DND-41 (cell line): ENCODE measurements around the gene DCTN2.

Experiments used
- ATAC-seq: fragments of 200-7000 bp; cut with Tn5 transposase; 3 replicates; pipeline ENCODE4 v1.9.1; 2021; ENCODE audit warnings: low read depth; ENCODE audit not compliant: insufficient read depth
- DNase-seq: peaks from one replicate; pipeline ENCODE4 v3.0.0-alpha.2; 2020
- H2AFZ ChIP-seq: 2 replicates; pipeline ENCODE4 v1.6.0; 2012; ENCODE audit warnings: low read depth, low read length
- H3K27ac ChIP-seq: 2 replicates; pipeline ENCODE4 v1.5.1; 2012; ENCODE audit warnings: low read length, inconsistent platforms
- H3K27me3 ChIP-seq: fragments of 200-600 bp; sonication (generic); 2 replicates; pipeline ENCODE4 v1.6.0; 2012; ENCODE audit warnings: low read length, mild to moderate bottlenecking, inconsistent platforms; ENCODE audit not compliant: insufficient read depth, poor library complexity
- H3K36me3 ChIP-seq: 2 replicates; pipeline ENCODE4 v1.5.1; 2012; ENCODE audit warnings: low read length, inconsistent platforms; ENCODE audit not compliant: insufficient read depth
- H3K4me1 ChIP-seq: 2 replicates; pipeline ENCODE4 v1.5.1; 2012; ENCODE audit warnings: mild to moderate bottlenecking, low read length; ENCODE audit not compliant: insufficient read depth
- H3K4me2 ChIP-seq: 2 replicates; pipeline ENCODE4 v1.6.0; 2012; ENCODE audit warnings: mild to moderate bottlenecking, moderate library complexity, low read length, inconsistent platforms; ENCODE audit not compliant: insufficient read depth
- H3K4me3 ChIP-seq, 2 experiments: fragments of 200-600 bp in 1 of 2; shearing (Covaris generic) in 1 of 2; 2 replicates each; pipeline ENCODE4 v1.5.1; 2012 to 2016; ENCODE audit warnings: inconsistent platforms in 2 of 2, low read length in 2 of 2, mild to moderate bottlenecking in 2 of 2, low read depth in 1 of 2, moderate library complexity in 1 of 2
- H3K79me2 ChIP-seq: 2 replicates; pipeline ENCODE4 v1.6.0; 2012; ENCODE audit warnings: low read length, inconsistent platforms; ENCODE audit not compliant: insufficient read depth
- H3K9ac ChIP-seq: 2 replicates; pipeline ENCODE4 v1.6.0; 2012; ENCODE audit warnings: low read depth, mild to moderate bottlenecking, inconsistent platforms, low read length, moderate library complexity
- H3K9me3 ChIP-seq: 2 replicates; pipeline ENCODE4 v1.5.1; 2012; ENCODE audit warnings: low read length, moderate library complexity, mild to moderate bottlenecking, inconsistent platforms; ENCODE audit not compliant: insufficient read depth, severe bottlenecking
- H4K20me1 ChIP-seq: 2 replicates; pipeline ENCODE4 v1.6.0; 2012; ENCODE audit warnings: low read length; ENCODE audit not compliant: insufficient read depth
- EZH2 ChIP-seq: IDR thresholded peaks from 3 replicates; pipeline ENCODE4 v1.6.1; 2012; ENCODE audit warnings: borderline replicate concordance, low read depth, mild to moderate bottlenecking, moderate library complexity, low read length, inconsistent platforms; ENCODE audit not compliant: severe bottlenecking
- TF ChIP-seq, protein P1 (sequence below): IDR thresholded peaks from 2 replicates; pipeline ENCODE4 v1.5.1; 2012; ENCODE audit warnings: borderline replicate concordance, low read length, moderate library complexity, mild to moderate bottlenecking; ENCODE audit not compliant: poor library complexity, severe bottlenecking; ENCODE audit errors: extremely low read depth

The DCTN2 gene

DNA sequence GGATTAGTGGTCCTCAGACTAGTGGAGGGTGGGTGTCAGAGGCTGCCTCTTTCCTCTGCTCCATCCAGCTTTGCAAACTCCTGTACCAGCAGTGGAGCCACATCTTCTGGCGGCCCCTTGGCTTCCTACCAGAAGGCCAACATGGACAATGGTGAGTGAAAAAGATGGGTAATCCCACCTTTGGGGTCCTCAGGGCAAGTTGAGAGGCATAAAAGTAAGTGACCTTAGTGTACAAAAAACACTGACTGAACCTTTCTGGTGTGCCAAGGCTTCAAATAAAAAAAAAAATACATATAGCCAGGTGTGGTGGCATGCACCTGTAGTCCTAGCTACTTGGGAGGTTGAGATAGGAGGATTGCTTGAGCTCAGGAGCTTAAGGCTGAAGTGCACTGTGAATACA, 34.8 kb upstream of the DCTN2 start:
- no peak for DNase-seq
- H3K79me2 ChIP-seq, result no peaks in the 10 kb centered on the region
- H3K4me3 ChIP-seq, result no peak overlapping the region
- H3K9me3 ChIP-seq, result no peaks in the 10 kb centered on the region
- no peak overlapping the region for H3K27ac ChIP-seq
- H3K36me3 ChIP-seq, result no peaks in the 10 kb centered on the region
- TF ChIP-seq, protein P1, sequence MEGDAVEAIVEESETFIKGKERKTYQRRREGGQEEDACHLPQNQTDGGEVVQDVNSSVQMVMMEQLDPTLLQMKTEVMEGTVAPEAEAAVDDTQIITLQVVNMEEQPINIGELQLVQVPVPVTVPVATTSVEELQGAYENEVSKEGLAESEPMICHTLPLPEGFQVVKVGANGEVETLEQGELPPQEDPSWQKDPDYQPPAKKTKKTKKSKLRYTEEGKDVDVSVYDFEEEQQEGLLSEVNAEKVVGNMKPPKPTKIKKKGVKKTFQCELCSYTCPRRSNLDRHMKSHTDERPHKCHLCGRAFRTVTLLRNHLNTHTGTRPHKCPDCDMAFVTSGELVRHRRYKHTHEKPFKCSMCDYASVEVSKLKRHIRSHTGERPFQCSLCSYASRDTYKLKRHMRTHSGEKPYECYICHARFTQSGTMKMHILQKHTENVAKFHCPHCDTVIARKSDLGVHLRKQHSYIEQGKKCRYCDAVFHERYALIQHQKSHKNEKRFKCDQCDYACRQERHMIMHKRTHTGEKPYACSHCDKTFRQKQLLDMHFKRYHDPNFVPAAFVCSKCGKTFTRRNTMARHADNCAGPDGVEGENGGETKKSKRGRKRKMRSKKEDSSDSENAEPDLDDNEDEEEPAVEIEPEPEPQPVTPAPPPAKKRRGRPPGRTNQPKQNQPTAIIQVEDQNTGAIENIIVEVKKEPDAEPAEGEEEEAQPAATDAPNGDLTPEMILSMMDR, result no peak
- no peak for TF ChIP-seq EZH2
- no peak overlapping the region for H3K4me2 ChIP-seq
- H3K4me1 ChIP-seq, result peaks cover 5% of the 10 kb centered on the region
- peaks cover 27% of the 10 kb centered on the region for H3K27me3 ChIP-seq
- no peak for ATAC-seq
- H4K20me1 ChIP-seq, result no peaks in the 10 kb centered on the region
- H2AFZ ChIP-seq, result no peak overlapping the region
- no peak overlapping the region for H3K9ac ChIP-seq

DNA sequence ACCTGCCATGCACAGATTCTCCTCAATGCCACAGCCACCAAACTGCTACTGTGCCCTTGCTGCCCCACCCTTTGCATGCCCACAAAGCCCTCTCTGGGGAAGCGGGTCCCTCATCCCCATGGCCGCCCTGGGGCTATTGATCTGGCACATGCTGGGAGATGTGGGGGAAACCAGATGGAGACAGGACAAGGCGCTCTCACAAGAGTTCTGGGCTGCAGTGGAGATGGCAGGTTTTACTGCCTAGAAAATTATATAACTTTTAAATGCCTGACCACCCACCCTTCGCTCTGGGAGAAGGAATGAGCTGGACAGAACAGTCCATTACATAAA, 33.4 kb upstream of the DCTN2 start:
- Histone ChIP-seq H4K20me1 (no peaks in the 10 kb centered on the region), H3K36me3 (no peaks in the 10 kb centered on the region), H3K9ac (no peak overlapping the region), H3K9me3 (no peaks in the 10 kb centered on the region), H3K4me3 (no peak overlapping the region), H2AFZ (no peak overlapping the region), H3K79me2 (no peaks in the 10 kb centered on the region), H3K27ac (no peak overlapping the region), H3K27me3 (peaks cover 30% of the 10 kb centered on the region), H3K4me2 (no peak overlapping the region), H3K4me1 (peaks cover 5% of the 10 kb centered on the region)
- no peak for TF ChIP-seq EZH2
- TF ChIP-seq, protein P1, result no peak
- DNase-seq (no peak), ATAC-seq (no peak)

DNA sequence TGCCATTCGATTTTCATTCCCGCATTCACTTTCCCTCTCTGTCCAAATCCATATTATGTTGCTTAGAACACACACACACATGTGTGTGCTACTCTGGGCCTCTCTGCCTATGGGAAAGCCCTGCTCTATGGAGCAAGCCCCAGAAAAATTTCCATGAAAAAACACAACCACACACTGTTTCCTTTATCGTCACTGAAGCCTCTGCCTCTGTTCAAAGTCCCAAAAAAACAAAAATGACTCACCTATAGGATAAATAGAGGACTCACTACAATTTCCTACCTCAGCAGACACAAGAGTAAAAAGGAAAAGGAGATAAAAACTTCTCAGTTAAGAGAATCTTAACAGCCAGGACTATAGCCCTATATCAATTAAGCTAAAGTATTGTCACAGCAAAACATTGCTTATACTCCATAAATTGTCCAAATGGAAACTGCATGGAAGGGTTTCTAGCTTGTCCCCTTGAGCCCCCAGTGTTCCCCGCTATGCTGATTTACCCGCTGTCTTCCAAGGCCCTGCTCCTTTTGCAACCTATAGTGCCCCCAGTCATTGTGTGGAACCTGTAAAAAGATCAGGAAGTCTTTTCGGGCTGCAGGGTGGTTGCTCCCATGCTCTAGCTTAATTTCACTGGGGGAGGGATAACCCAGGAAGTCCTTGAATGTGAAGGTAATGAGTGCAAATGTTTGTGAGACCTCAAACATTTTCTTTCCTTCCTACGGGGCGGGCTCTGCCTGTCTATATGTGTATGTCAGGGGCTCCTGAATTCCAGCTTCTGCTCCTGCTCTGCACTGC, 32.9 kb upstream of the DCTN2 start:
- H3K9ac ChIP-seq, result no peak overlapping the region
- H3K27me3 ChIP-seq, result peaks cover 30% of the 10 kb centered on the region
- no peaks in the 10 kb centered on the region for H3K79me2 ChIP-seq
- no peak overlapping the region for H2AFZ ChIP-seq
- ATAC-seq (no peak), DNase-seq (no peak)
- H3K4me3 ChIP-seq, result no peak overlapping the region
- H3K4me2 ChIP-seq, result no peak overlapping the region
- H3K4me1 ChIP-seq, result peaks cover 5% of the 10 kb centered on the region
- H3K27ac ChIP-seq, result no peak overlapping the region
- H4K20me1 ChIP-seq, result no peaks in the 10 kb centered on the region
- H3K9me3 ChIP-seq, result no peaks in the 10 kb centered on the region
- no peaks in the 10 kb centered on the region for H3K36me3 ChIP-seq
- TF ChIP-seq EZH2, result no peak
- TF ChIP-seq, protein P1, result no peak

DNA sequence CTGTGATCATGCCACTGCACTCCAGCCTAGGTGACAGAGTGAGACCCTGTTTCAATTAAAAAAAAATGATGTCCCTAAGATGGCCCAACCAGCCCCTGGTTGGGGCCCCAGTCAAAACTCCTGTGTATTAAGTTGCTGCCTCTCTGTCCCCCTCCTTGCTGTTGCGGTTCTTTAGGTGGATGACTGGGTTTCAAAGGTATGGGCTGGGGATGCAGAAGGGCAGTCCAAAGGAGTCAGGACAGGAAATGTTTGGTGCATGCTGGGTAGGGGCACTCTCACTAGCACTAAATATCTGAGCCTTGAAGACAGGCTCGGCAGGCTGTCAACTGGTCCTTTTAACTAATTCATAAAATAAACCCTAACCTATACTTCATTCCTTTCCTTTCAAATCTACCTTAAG, 32.0 kb upstream of the DCTN2 start:
- Histone ChIP-seq H4K20me1 (no peaks in the 10 kb centered on the region), H3K4me3 (no peak overlapping the region), H3K36me3 (no peaks in the 10 kb centered on the region), H3K79me2 (no peaks in the 10 kb centered on the region), H3K9ac (no peak overlapping the region), H2AFZ (no peak overlapping the region), H3K4me1 (peaks cover 5% of the 10 kb centered on the region), H3K4me2 (no peak overlapping the region), H3K9me3 (no peaks in the 10 kb centered on the region), H3K27ac (no peak overlapping the region), H3K27me3 (peaks cover 24% of the 10 kb centered on the region)
- no peak for DNase-seq
- no peak for TF ChIP-seq EZH2
- TF ChIP-seq, protein P1, result no peak
- ATAC-seq, result no peak
